ENCODE results near the gene SLC50A1. TPM values are rescaled to one million over a fixed set of nuclear protein-coding genes. Genes with fewer than 3 reads are reported as not detected.

Gene SLC50A1
- total and polyA plus RNA-seq, 9 of the 15 experiments (the other 6 are each of a cell fraction or from before 2014, with no cell fraction given), result 46.5 to 132 (median 91.9) TPM

GRCh38 chr1:155171836-155172731 is 36.4 kb downstream of the SLC50A1 start (continued):
- TF ChIP-seq CBX3 (IDR thresholded peaks at IDR 0.05; ENCODE audit: borderline replicate concordance in 1 of 2, low read length in 2 of 2), result 0 out of 3 replicates have a peak, but pooled peaks of 1 of the 2 experiments have one; percentile 5
- TF ChIP-seq, protein P1, sequence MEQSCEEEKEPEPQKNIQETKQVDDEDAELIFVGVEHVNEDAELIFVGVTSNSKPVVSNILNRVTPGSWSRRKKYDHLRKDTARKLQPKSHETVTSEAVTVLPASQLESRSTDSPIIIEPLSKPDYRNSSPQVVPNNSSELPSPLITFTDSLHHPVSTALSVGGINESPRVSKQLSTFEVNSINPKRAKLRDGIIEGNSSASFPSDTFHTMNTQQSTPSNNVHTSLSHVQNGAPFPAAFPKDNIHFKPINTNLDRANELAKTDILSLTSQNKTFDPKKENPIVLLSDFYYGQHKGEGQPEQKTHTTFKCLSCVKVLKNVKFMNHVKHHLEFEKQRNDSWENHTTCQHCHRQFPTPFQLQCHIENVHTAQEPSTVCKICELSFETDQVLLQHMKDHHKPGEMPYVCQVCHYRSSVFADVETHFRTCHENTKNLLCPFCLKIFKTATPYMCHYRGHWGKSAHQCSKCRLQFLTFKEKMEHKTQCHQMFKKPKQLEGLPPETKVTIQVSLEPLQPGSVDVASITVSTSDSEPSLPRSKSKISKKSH (CRISPR knock-in tag; IDR thresholded peaks at IDR 0.05), result no peak
- TF ChIP-seq ZNF644 (tag; IDR thresholded peaks at IDR 0.05; ENCODE audit: low read depth), result no peak
- no peak for TF ChIP-seq FOXA3 (CRISPR knock-in tag; conservative IDR thresholded peaks at IDR 0.05 in 1 of 2, IDR thresholded peaks at IDR 0.05 in 1 of 2)
- TF ChIP-seq POLR2A (conservative IDR thresholded peaks at IDR 0.05), result no peak
- TF ChIP-seq PTBP1 (IDR thresholded peaks at IDR 0.05; ENCODE audit: low read depth, low read length), result no peak
- no peak for TF ChIP-seq EZH2 (IDR thresholded peaks at IDR 0.05; ENCODE audit: borderline replicate concordance, low read depth, low read length)
- TF ChIP-seq BMI1 (IDR thresholded peaks at IDR 0.05; ENCODE audit: low read length), result no peak
- no peak for TF ChIP-seq GTF2B (IDR thresholded peaks at IDR 0.05; ENCODE audit: extremely low read depth, insufficient read length)
- 0 out of 2 replicates have a peak, but pooled peaks have one; percentile 9 for TF ChIP-seq L3MBTL2 (IDR thresholded peaks at IDR 0.05)
- TF ChIP-seq, protein P2, sequence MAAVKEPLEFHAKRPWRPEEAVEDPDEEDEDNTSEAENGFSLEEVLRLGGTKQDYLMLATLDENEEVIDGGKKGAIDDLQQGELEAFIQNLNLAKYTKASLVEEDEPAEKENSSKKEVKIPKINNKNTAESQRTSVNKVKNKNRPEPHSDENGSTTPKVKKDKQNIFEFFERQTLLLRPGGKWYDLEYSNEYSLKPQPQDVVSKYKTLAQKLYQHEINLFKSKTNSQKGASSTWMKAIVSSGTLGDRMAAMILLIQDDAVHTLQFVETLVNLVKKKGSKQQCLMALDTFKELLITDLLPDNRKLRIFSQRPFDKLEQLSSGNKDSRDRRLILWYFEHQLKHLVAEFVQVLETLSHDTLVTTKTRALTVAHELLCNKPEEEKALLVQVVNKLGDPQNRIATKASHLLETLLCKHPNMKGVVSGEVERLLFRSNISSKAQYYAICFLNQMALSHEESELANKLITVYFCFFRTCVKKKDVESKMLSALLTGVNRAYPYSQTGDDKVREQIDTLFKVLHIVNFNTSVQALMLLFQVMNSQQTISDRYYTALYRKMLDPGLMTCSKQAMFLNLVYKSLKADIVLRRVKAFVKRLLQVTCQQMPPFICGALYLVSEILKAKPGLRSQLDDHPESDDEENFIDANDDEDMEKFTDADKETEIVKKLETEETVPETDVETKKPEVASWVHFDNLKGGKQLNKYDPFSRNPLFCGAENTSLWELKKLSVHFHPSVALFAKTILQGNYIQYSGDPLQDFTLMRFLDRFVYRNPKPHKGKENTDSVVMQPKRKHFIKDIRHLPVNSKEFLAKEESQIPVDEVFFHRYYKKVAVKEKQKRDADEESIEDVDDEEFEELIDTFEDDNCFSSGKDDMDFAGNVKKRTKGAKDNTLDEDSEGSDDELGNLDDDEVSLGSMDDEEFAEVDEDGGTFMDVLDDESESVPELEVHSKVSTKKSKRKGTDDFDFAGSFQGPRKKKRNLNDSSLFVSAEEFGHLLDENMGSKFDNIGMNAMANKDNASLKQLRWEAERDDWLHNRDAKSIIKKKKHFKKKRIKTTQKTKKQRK (IDR thresholded peaks at IDR 0.05; ENCODE audit: borderline replicate concordance, low read depth, low read length), result no peak
- no peak for TF ChIP-seq ELF4 (CRISPR knock-in tag; IDR thresholded peaks at IDR 0.05)
- no peak for TF ChIP-seq RBBP5 (IDR thresholded peaks at IDR 0.05; ENCODE audit: borderline replicate concordance, insufficient read depth, low read length, poor library complexity, severe bottlenecking)
- no peak for TF ChIP-seq THRAP3 (IDR thresholded peaks at IDR 0.05; ENCODE audit: borderline replicate concordance)
- no peak for TF ChIP-seq SOX6 (IDR thresholded peaks at IDR 0.05)
- no peak for TF ChIP-seq MYBL2 (IDR thresholded peaks at IDR 0.05; ENCODE audit: low read depth)
- TF ChIP-seq MYBL2 (CRISPR knock-in tag; IDR thresholded peaks at IDR 0.05; ENCODE audit: borderline replicate concordance), result no peak
- no peak for TF ChIP-seq ZNF512 (tag; IDR thresholded peaks at IDR 0.05)
- no peak for TF ChIP-seq ZBTB1 (CRISPR knock-in tag; IDR thresholded peaks at IDR 0.05; ENCODE audit: borderline replicate concordance, low read depth)
- no peak for TF ChIP-seq PHF8 (IDR thresholded peaks at IDR 0.05; ENCODE audit: borderline replicate concordance, low read length)

Data from K562 (cell line).